HepG2 (cell line): ENCODE data around the gene PLEKHA8. TPM values are rescaled to one million over a fixed set of nuclear protein-coding genes. Genes with fewer than 3 reads are reported as not detected.

Experiments used
- CHD4 ChIP-seq: fragments of 200-600 bp; sonication (generic); IDR thresholded peaks from 2 replicates; pipeline ENCODE4 v1.7.0; 2017; ENCODE audit warnings: mild to moderate bottlenecking, low read length, borderline replicate concordance
- ETV5 ChIP-seq: IDR thresholded peaks from 2 replicates; pipeline ENCODE4 v1.6.1; 2018; ENCODE audit warnings: missing biosample characterization, missing genetic modification reagents, inconsistent platforms, borderline replicate concordance
- PRDM10 ChIP-seq: sonication (generic); formaldehyde crosslinking; IDR thresholded peaks from 2 replicates; pipeline ENCODE4 v1.4.0; 2020; ENCODE audit warnings: low read depth, missing genetic modification reagents
- ZFP41 ChIP-seq: sonication (generic); formaldehyde crosslinking; IDR thresholded peaks from 2 replicates; pipeline ENCODE4 v1.4.0; 2020; ENCODE audit warnings: mild to moderate bottlenecking, missing genetic modification reagents, borderline replicate concordance
- ZNF407 ChIP-seq: sonication (generic); formaldehyde crosslinking; IDR thresholded peaks from one replicate; pipeline ENCODE4 v1.5.1; 2020; ENCODE audit warnings: mild to moderate bottlenecking, missing genetic modification reagents; ENCODE audit errors: not compliant biosample characterization
- ZNF572 ChIP-seq: sonication (generic); formaldehyde crosslinking; IDR thresholded peaks from 2 replicates; pipeline ENCODE4 v1.5.1; 2020; ENCODE audit warnings: mild to moderate bottlenecking, missing genetic modification reagents
- ZNF784 ChIP-seq: sonication (generic); formaldehyde crosslinking; IDR thresholded peaks from 2 replicates; pipeline ENCODE4 v1.5.1; 2020; ENCODE audit warnings: missing genetic modification reagents, mild to moderate bottlenecking, borderline replicate concordance
- polyA plus RNA-seq, 8 experiments: library from polyadenylated mRNA; depleted of rRNA in 3 of 8; stranded (reverse) in 7 of 8; unstranded in 1 of 8; fragments of >200 nt; fragmentation: Illumina TruSeq in 4 of 8; extraction: Trizol in 4 of 8; gene quantifications; 2 replicates each; pipeline versions ENCODE4 v1.2.1 to v1.2.3, GENCODE V29; 2011 to 2016; ENCODE audit warnings: low read depth in 4 of 8, missing spikeins in 1 of 8, mixed read lengths in 1 of 8; ENCODE audit not compliant: insufficient read depth in 1 of 8
- total RNA-seq, 5 experiments: library from RNA; depleted of rRNA; stranded (reverse); fragments of >200 nt; fragmentation: Illumina TruSeq; extraction: Trizol; gene quantifications; 2 replicates each; pipeline ENCODE4 v1.2.3, GENCODE V29; 2016; ENCODE audit warnings: low read depth in 1 of 5

The PLEKHA8 gene
- total and polyA plus RNA-seq, 2 of the 13 experiments (the other 11 are each of a cell fraction or from before 2014, with no cell fraction given), result 12.5 to 26.4 TPM

GRCh38 chr7:29988424-29989256, 39.6 kb upstream of the PLEKHA8 start (continued):
- TF ChIP-seq ZNF407 (CRISPR knock-in tag) (peak; percentile 15), PRDM10 (peak; percentile 14; the same call in 1 of the 2 replicates), CHD4 (0 out of 2 replicates have a peak, but pooled peaks have one; percentile 7), ZNF572 (CRISPR knock-in tag) (peak; percentile 52; the same call in 1 of the 2 replicates), ETV5 (CRISPR knock-in tag) (no peak), ZNF784 (0 out of 2 replicates have a peak, but pooled peaks have one; percentile 5), ZFP41 (CRISPR knock-in tag) (no peak)
